Activated CD4-positive, alpha-beta T cell treated with anti-CD3 and anti-CD28 coated beads, Interleukin-2, amount 50 U/mL, for 24 hours (primary cell): ENCODE results near the gene CCR2.

Experiments
- DNase-seq, 2 donors: peaks; one replicate each; pipeline ENCODE4 v3.0.0-alpha.2; 2020; ENCODE audit warnings: low read depth in 1 of 2, low spot score in 1 of 2

CCR2 gene

GRCh38 chr3:46354478-46354877, 567 bp downstream of the CCR2 start:
- no peak for DNase-seq

DNA sequence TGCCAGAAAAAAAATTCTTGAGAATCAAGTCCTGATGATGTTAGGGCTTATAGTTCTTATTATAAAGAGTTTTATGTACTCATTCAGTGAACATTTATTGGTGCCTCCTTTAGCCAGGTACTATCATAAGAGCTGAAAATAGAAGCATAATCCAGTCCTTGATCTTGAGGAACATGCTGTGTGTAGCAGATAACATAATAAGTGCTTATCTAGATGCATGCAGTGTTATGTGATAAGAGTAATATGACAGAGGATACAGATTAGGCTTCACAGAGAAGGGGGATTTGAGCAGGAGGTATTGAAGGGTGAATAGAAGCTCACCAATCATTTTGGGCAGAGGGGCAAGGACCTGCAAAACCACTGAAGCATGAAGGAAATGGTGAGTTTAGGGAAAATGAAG, 1.1 kb downstream of the CCR2 start:
- no peak for DNase-seq

DNA sequence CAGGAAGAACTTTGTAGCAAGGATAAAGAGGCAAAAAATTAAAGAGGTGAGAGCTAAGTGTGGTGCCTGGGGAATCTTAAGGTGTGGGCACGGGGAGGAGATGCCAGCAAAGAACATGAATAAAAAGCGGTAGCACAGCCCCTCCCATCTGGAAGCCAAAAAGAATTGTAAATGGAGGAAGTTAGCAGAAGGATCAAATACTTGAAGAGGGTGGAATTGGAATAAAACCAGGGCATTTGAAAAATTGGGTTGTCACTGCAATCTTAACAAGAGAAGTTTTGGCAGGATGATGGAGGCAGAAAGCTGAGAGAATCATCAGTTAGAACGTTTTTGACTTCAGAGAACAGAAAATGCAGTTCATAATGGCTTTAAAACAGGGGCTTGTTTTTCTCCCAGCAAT, 2.4 kb downstream of the CCR2 start:
- DNase-seq = no peak

GRCh38 chr3:46356909-46357308, 3.0 kb downstream of the CCR2 start:
- DNase-seq = no peak

DNA sequence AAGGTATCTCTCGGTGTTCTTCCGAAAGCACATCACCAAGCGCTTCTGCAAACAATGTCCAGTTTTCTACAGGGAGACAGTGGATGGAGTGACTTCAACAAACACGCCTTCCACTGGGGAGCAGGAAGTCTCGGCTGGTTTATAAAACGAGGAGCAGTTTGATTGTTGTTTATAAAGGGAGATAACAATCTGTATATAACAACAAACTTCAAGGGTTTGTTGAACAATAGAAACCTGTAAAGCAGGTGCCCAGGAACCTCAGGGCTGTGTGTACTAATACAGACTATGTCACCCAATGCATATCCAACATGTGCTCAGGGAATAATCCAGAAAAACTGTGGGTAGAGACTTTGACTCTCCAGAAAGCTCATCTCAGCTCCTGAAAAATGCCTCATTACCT, 4.6 kb downstream of the CCR2 start:
- no peak for DNase-seq

DNA sequence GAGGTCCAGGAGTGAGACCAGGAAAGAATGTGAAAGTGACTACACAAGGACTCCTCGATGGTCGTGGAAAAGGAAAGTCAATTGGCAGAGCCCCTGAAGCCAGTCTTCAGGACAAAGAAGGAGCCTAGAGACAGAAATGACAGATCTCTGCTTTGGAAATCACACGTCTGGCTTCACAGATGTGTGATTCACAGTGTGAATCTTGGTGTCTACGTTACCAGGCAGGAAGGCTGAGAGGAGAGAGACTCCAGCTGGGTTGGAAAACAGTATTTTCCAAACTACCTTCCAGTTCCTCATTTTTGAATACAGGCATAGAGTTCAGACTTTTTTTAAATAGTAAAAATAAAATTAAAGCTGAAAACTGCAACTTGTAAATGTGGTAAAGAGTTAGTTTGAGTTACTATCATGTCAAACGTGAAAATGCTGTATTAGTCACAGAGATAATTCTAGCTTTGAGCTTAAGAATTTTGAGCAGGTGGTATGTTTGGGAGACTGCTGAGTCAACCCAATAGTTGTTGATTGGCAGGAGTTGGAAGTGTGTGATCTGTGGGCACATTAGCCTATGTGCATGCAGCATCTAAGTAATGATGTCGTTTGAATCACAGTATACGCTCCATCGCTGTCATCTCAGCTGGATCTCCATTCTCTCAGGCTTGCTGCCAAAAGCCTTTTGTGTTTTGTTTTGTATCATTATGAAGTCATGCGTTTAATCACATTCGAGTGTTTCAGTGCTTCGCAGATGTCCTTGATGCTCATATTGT, 6.0 kb downstream of the CCR2 start:
- no peak for DNase-seq

DNA sequence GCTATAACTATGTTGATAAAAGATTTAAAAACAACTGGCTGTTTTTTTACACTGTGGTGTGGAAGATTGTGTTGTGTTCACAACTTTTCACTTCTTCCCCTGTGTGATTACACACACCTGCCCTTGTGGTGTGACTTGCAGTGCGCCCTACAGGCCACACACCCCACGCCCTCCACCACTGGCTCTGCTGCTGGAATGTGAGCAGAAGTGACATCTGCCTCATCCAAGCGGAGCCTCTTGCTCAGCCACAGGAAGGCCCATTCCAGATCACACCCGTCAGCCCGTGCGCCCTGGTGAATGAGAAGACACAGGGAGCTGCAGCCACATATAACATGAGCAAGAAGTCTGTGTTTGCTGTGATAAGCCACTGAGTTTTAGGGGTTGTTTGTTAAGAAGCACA, 7.0 kb downstream of the CCR2 start:
- DNase-seq = no peak

- no peak for DNase-seq
Observed at GRCh38 chr3:46361408-46362283, 7.7 kb downstream of the CCR2 start.

GRCh38 chr3:46365041-46365440, 11.1 kb downstream of the CCR2 start:
- no peak for DNase-seq

GRCh38 chr3:46365737-46366524, 12.0 kb downstream of the CCR2 start:
- DNase-seq = no peak

DNA sequence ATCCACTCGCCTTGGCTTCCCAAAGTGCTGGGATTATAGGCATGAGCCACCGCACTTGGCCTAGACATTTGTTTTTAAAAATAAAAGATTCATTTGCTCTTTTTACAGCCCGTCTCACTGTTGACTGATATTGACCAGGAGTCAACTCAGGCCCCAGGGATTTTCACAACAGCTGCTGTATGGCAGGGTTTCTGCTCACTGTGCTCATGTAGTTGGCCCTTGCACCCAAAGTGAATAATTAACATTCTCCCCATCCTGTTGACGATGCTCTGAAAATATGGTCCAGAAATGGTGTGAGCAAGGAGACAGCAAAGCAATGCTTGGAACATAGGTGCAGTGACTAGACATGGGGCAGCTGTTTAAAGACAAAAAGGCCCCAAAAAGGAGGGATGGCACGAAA, 13.9 kb downstream of the CCR2 start:
- DNase-seq = no peak

- DNase-seq = peak in 1 of 2 donors; percentile 45
Observed at GRCh38 chr3:46368569-46368968, 14.7 kb downstream of the CCR2 start.

DNA sequence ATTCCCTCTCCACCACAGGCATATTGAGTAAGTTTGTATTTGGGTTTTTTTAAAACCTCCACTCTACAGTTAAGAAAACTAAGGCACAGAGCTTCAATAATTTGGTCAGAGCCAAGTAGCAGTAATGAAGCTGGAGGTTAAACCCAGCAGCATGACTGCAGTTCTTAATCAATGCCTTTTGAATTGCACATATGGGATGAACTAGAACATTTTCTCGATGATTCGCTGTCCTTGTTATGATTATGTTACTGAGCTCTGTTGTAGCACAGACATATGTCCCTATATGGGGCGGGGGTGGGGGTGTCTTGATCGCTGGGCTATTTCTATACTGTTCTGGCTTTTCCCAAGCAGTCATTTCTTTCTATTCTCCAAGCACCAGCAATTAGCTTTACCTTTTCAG, 15.2 kb downstream of the CCR2 start:
- no peak for DNase-seq

DNA sequence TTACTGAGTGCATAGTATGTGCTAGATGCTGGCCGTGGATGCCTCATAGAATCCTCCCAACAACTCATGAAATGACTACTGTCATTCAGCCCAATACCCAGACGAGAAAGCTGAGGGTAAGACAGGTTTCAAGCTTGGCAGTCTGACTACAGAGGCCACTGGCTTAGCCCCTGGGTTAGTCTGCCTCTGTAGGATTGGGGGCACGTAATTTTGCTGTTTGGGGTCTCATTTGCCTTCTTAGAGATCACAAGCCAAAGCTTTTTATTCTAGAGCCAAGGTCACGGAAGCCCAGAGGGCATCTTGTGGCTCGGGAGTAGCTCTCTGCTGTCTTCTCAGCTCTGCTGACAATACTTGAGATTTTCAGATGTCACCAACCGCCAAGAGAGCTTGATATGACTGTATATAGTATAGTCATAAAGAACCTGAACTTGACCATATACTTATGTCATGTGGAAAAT, 15.8 kb downstream of the CCR2 start:
- DNase-seq = peak in 1 of 2 donors; percentile 40

DNA sequence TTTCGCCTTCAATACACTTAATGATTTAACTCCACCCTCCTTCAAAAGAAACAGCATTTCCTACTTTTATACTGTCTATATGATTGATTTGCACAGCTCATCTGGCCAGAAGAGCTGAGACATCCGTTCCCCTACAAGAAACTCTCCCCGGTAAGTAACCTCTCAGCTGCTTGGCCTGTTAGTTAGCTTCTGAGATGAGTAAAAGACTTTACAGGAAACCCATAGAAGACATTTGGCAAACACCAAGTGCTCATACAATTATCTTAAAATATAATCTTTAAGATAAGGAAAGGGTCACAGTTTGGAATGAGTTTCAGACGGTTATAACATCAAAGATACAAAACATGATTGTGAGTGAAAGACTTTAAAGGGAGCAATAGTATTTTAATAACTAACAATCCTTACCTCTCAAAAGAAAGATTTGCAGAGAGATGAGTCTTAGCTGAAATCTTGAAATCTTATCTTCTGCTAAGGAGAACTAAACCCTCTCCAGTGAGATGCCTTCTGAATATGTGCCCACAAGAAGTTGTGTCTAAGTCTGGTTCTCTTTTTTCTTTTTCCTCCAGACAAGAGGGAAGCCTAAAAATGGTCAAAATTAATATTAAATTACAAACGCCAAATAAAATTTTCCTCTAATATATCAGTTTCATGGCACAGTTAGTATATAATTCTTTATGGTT, 17.1 kb downstream of the CCR2 start, which contains the start of gene CCR5:
Gene CCR5, plus strand, starts transcription at position 108 of the 680 bp plus-strand sequence. CDS start 1,957 bp downstream, outside the sequence.
- DNase-seq = no peak

DNA sequence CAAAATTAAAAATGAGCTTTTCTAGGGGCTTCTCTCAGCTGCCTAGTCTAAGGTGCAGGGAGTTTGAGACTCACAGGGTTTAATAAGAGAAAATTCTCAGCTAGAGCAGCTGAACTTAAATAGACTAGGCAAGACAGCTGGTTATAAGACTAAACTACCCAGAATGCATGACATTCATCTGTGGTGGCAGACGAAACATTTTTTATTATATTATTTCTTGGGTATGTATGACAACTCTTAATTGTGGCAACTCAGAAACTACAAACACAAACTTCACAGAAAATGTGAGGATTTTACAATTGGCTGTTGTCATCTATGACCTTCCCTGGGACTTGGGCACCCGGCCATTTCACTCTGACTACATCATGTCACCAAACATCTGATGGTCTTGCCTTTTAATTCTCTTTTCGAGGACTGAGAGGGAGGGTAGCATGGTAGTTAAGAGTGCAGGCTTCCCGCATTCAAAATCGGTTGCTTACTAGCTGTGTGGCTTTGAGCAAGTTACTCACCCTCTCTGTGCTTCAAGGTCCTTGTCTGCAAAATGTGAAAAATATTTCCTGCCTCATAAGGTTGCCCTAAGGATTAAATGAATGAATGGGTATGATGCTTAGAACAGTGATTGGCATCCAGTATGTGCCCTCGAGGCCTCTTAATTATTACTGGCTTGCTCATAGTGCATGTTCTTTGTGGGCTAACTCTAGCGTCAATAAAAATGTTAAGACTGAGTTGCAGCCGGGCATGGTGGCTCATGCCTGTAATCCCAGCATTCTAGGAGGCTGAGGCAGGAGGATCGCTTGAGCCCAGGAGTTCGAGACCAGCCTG, 17.8 kb downstream of the CCR2 start:
- no peak for DNase-seq

DNA sequence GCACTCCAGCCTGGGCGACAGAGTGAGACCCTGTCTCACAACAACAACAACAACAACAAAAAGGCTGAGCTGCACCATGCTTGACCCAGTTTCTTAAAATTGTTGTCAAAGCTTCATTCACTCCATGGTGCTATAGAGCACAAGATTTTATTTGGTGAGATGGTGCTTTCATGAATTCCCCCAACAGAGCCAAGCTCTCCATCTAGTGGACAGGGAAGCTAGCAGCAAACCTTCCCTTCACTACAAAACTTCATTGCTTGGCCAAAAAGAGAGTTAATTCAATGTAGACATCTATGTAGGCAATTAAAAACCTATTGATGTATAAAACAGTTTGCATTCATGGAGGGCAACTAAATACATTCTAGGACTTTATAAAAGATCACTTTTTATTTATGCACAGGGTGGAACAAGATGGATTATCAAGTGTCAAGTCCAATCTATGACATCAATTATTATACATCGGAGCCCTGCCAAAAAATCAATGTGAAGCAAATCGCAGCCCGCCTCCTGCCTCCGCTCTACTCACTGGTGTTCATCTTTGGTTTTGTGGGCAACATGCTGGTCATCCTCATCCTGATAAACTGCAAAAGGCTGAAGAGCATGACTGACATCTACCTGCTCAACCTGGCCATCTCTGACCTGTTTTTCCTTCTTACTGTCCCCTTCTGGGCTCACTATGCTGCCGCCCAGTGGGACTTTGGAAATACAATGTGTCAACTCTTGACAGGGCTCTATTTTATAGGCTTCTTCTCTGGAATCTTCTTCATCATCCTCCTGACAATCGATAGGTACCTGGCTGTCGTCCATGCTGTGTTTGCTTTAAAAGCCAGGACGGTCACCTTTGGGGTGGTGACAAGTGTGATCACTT, 18.8 kb downstream of the CCR2 start:
- no peak for DNase-seq

DNA sequence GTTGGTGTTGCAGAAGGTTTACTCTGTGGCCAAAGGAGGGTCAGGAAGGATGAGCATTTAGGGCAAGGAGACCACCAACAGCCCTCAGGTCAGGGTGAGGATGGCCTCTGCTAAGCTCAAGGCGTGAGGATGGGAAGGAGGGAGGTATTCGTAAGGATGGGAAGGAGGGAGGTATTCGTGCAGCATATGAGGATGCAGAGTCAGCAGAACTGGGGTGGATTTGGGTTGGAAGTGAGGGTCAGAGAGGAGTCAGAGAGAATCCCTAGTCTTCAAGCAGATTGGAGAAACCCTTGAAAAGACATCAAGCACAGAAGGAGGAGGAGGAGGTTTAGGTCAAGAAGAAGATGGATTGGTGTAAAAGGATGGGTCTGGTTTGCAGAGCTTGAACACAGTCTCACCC, 20.8 kb downstream of the CCR2 start:
- DNase-seq = no peak

DNA sequence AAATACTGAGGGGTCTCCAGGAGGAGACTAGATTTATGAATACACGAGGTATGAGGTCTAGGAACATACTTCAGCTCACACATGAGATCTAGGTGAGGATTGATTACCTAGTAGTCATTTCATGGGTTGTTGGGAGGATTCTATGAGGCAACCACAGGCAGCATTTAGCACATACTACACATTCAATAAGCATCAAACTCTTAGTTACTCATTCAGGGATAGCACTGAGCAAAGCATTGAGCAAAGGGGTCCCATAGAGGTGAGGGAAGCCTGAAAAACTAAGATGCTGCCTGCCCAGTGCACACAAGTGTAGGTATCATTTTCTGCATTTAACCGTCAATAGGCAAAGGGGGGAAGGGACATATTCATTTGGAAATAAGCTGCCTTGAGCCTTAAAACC, 21.3 kb downstream of the CCR2 start:
- no peak for DNase-seq
